K562 (cell line): ENCODE measurements around the gene LMAN2. TPM values are rescaled to one million over a fixed set of nuclear protein-coding genes. Genes with fewer than 3 reads are reported as not detected.
A peak's percentile ranks its signal among the peaks of the same experiment; 100 is the strongest.

ENCODE experiments used
- BRD4 ChIP-seq: fragments of 200-600 bp; sonication (generic); IDR thresholded peaks from 2 replicates; pipeline ENCODE4 v1.6.1; 2017; ENCODE audit warnings: inconsistent platforms
- CEBPB ChIP-seq: fragments of 450-650 bp; IDR thresholded peaks from 2 replicates; pipeline ENCODE4 v1.6.1; 2016; ENCODE audit warnings: missing genetic modification characterization, missing compliant biosample characterization
- CGGBP1 ChIP-seq: fragments of 250-450 bp; sonication (Bioruptor Pico); IDR thresholded peaks from 2 replicates; pipeline ENCODE4 v1.9.0; 2021; ENCODE audit warnings: mild to moderate bottlenecking
- CHAMP1 ChIP-seq: fragments of 450-650 bp; IDR thresholded peaks from 2 replicates; pipeline ENCODE4 v1.6.1; 2016; ENCODE audit warnings: mild to moderate bottlenecking
- DPF2 ChIP-seq: fragments of 450-650 bp; IDR thresholded peaks from 2 replicates; pipeline ENCODE4 v1.6.1; 2016
- EGR1 ChIP-seq: fragments of 450-650 bp; conservative IDR thresholded peaks from 2 replicates; pipeline ENCODE4 v1.6.1; 2017; ENCODE audit warnings: mild to moderate bottlenecking
- GABPB2 ChIP-seq: fragments of 250-450 bp; sonication (Bioruptor Pico); conservative IDR thresholded peaks from 2 replicates; pipeline ENCODE4 v1.5.1; 2021; ENCODE audit warnings: mild to moderate bottlenecking
- GTF2F1 ChIP-seq: IDR thresholded peaks from 2 replicates; pipeline ENCODE4 v1.6.1; 2011; ENCODE audit warnings: low read depth, low read length, improper control_type of control experiment
- HDAC6 ChIP-seq: IDR thresholded peaks from 2 replicates; pipeline ENCODE4 v1.6.1; 2012; ENCODE audit warnings: low read depth, mild to moderate bottlenecking, control low read depth, inconsistent platforms, low read length, moderate library complexity
- KAT8 ChIP-seq: fragments of 450-650 bp; IDR thresholded peaks from 2 replicates; pipeline ENCODE4 v1.6.1; 2016; ENCODE audit warnings: low read depth, mild to moderate bottlenecking
- KLF16 ChIP-seq: IDR thresholded peaks from 2 replicates; pipeline ENCODE4 v1.6.1; 2016; ENCODE audit warnings: antibody characterized with exemption
- MTA3 ChIP-seq: fragments of 450-650 bp; formaldehyde crosslinking; IDR thresholded peaks from 2 replicates; pipeline ENCODE4 v1.6.1; 2017; ENCODE audit warnings: mild to moderate bottlenecking, borderline replicate concordance
- NCOA1 ChIP-seq: fragments of 450-650 bp; IDR thresholded peaks from 2 replicates; pipeline ENCODE4 v1.6.1; 2016; ENCODE audit warnings: low read depth
- NCOA4 ChIP-seq: fragments of 450-650 bp; IDR thresholded peaks from 2 replicates; pipeline ENCODE4 v1.6.1; 2018; ENCODE audit warnings: mild to moderate bottlenecking; ENCODE audit not compliant: partially characterized antibody
- RB1 ChIP-seq: fragments of 450-650 bp; IDR thresholded peaks from 2 replicates; pipeline ENCODE4 v1.6.1; 2017; ENCODE audit warnings: low read depth, mild to moderate bottlenecking
- SMAD1 ChIP-seq: fragments of 150-350 bp; IDR thresholded peaks from 2 replicates; pipeline ENCODE4 v1.6.1; 2014; ENCODE audit warnings: low read length, low read depth; ENCODE audit not compliant: partially characterized antibody
- SMARCE1 ChIP-seq: fragments of 450-650 bp; IDR thresholded peaks from 2 replicates; pipeline ENCODE4 v1.7.1; 2016; ENCODE audit warnings: mild to moderate bottlenecking
- TAF9B ChIP-seq: fragments of 450-650 bp; IDR thresholded peaks from 2 replicates; pipeline ENCODE4 v1.6.1; 2018; ENCODE audit warnings: mild to moderate bottlenecking; ENCODE audit not compliant: partially characterized antibody
- TCF7 ChIP-seq: sonication (generic); IDR thresholded peaks from 2 replicates; pipeline ENCODE4 v1.6.1; 2016; ENCODE audit warnings: antibody characterized with exemption, borderline replicate concordance
- ZBTB7A ChIP-seq: IDR thresholded peaks from 2 replicates; pipeline ENCODE4 v1.6.1; 2011; ENCODE audit warnings: low read depth, mild to moderate bottlenecking, low read length, moderate library complexity, borderline replicate concordance; ENCODE audit not compliant: control insufficient read depth
- ZNF134 ChIP-seq: fragments of 250-450 bp; sonication (Bioruptor Pico); conservative IDR thresholded peaks from 2 replicates; pipeline ENCODE4 v1.4.0; 2020
- ZNF253 ChIP-seq: fragments of 250-450 bp; sonication (Bioruptor Pico); conservative IDR thresholded peaks from 2 replicates; pipeline ENCODE4 v1.6.1; 2021; ENCODE audit warnings: mild to moderate bottlenecking
- ZNF408 ChIP-seq: fragments of 250-450 bp; sonication (Bioruptor Pico); IDR thresholded peaks from 2 replicates; pipeline ENCODE4 v1.4.0; 2020; ENCODE audit warnings: low read depth, mild to moderate bottlenecking, moderate library complexity
- ZZZ3 ChIP-seq: fragments of 450-650 bp; IDR thresholded peaks from 2 replicates; pipeline ENCODE4 v1.6.1; 2016; ENCODE audit warnings: antibody characterized with exemption, mild to moderate bottlenecking, moderate library complexity
- polyA plus RNA-seq, 8 experiments: library from polyadenylated mRNA; depleted of rRNA in 4 of 8; stranded (reverse) in 5 of 8; unstranded in 3 of 8; fragments of >200 nt; fragmentation: Nextera tagmentation in 2 of 8; fragmentation: Illumina TruSeq in 1 of 8; extraction: Ambion mirVana in 2 of 8; extraction: Trizol in 1 of 8; gene quantifications; 2 replicates each; pipeline versions ENCODE4 v1.2.1 to v1.2.3, GENCODE V29; 2011 to 2014; ENCODE audit warnings: inconsistent platforms in 1 of 8, missing spikeins in 1 of 8
- total RNA-seq, 7 experiments: library from RNA; depleted of rRNA in 6 of 7; stranded (reverse); fragments of >200 nt in 6 of 7; fragmentation: Illumina TruSeq in 2 of 7; extraction: Trizol in 2 of 7; gene quantifications; 2 replicates each; pipeline versions ENCODE4 v1.2.1 to v1.2.3, GENCODE V29; 2011 to 2021; ENCODE audit warnings: low replicate concordance in 1 of 7
- TF ChIP-seq, protein P1 (sequence below): IDR thresholded peaks from 2 replicates; pipeline ENCODE4 v1.6.1; 2012; ENCODE audit warnings: low read depth, low read length, improper control_type of control experiment, borderline replicate concordance
- TF ChIP-seq, protein P2 (sequence below): sonication (generic); formaldehyde crosslinking; IDR thresholded peaks from 2 replicates; pipeline ENCODE4 v1.8.0; 2022; ENCODE audit warnings: mild to moderate bottlenecking, missing genetic modification reagents

The LMAN2 gene
- total and polyA plus RNA-seq, 9 of the 15 experiments (the other 6 are each of a cell fraction or from before 2014, with no cell fraction given), result 2.7 to 254 (median 136) TPM

DNA sequence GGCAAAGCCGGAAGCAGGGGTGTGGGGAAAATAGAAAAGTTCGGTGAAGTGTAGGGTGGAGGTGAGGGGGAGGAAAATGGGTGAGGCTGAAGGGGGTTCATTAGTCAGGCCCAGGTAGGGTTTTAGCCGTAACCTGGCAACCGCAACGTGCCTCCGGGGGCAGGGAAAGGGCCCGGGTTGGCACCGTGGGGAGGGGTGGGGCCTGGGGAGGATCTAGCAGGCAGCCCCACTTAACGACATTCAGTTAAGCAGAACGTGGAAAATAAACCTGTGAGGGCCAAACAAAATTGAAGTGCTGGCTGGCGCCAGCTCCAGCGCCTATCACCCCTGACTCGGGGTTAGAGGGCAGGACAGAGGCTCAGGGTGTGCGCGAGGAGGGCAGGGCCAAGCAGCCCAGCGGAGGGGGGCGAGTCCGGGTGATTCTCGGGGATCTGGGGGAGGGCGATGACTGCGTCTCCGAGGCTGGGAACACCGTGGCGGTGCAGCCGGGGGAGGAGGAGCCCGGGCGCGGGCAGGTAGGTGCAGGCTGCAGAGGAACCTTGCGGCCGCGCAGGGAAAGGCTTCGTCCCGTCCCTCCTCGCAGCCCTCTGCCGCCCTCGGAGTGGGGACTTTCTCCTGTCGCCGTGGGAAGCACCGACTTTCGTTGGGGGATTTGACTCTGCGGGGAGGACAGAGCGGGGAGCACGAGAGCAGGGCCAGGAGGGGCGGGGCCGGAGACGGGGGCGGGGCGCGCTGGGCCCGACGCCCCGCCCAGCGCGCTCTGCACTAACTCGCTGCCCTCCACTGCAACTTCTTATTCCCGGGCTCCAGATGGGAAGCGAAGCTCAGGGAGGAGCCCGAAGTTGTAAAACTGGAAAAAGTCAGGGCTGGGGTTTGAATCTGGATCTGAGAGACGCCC, 11.4 kb upstream of the LMAN2 start (continued):
- TF ChIP-seq, protein P1, sequence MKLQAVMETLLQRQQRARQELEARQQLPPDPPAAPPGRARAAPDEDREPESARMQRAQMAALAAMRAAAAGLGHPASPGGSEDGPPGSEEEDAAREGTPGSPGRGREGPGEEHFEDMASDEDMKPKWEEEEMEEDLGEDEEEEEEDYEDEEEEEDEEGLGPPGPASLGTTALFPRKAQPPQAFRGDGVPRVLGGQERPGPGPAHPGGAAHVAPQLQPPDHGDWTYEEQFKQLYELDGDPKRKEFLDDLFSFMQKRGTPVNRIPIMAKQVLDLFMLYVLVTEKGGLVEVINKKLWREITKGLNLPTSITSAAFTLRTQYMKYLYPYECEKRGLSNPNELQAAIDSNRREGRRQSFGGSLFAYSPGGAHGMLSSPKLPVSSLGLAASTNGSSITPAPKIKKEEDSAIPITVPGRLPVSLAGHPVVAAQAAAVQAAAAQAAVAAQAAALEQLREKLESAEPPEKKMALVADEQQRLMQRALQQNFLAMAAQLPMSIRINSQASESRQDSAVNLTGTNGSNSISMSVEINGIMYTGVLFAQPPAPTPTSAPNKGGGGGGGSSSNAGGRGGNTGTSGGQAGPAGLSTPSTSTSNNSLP, result no peak
- TF ChIP-seq SMAD1, result no peak
- TF ChIP-seq BRD4, result no peak
- no peak for TF ChIP-seq ZNF134 (CRISPR knock-in tag)
- TF ChIP-seq TAF9B, result no peak
- TF ChIP-seq NCOA4, result no peak
- no peak; the same call in 1 of the 2 replicates for TF ChIP-seq ZBTB7A
- peak; percentile 21; the same call in 1 of the 2 replicates for TF ChIP-seq DPF2
- no peak for TF ChIP-seq ZNF408 (CRISPR knock-in tag)
- peak; percentile 67; the same call in 1 of the 2 replicates for TF ChIP-seq MTA3
- TF ChIP-seq CGGBP1, result no peak
- TF ChIP-seq EGR1, result peak; percentile 53
- no peak for TF ChIP-seq GABPB2
- no peak for TF ChIP-seq KLF16
- no peak for TF ChIP-seq TCF7
- no peak for TF ChIP-seq CHAMP1
- 0 out of 2 replicates have a peak, but pooled peaks have one; percentile 47 for TF ChIP-seq RB1
- 0 out of 2 replicates have a peak, but pooled peaks have one; percentile 12 for TF ChIP-seq SMARCE1
- TF ChIP-seq HDAC6, result no peak
- TF ChIP-seq NCOA1, result no peak
- TF ChIP-seq KAT8, result no peak
- TF ChIP-seq, protein P2, sequence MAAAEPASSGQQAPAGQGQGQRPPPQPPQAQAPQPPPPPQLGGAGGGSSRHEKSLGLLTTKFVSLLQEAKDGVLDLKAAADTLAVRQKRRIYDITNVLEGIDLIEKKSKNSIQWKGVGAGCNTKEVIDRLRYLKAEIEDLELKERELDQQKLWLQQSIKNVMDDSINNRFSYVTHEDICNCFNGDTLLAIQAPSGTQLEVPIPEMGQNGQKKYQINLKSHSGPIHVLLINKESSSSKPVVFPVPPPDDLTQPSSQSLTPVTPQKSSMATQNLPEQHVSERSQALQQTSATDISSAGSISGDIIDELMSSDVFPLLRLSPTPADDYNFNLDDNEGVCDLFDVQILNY (CRISPR knock-in tag), result no peak
- no peak for TF ChIP-seq ZNF253 (CRISPR knock-in tag)
- no peak for TF ChIP-seq ZZZ3
- TF ChIP-seq GTF2F1, result no peak
- no peak for TF ChIP-seq CEBPB (tag)
